ENCODE results near the gene TTC23.

TTC23 gene

DNA sequence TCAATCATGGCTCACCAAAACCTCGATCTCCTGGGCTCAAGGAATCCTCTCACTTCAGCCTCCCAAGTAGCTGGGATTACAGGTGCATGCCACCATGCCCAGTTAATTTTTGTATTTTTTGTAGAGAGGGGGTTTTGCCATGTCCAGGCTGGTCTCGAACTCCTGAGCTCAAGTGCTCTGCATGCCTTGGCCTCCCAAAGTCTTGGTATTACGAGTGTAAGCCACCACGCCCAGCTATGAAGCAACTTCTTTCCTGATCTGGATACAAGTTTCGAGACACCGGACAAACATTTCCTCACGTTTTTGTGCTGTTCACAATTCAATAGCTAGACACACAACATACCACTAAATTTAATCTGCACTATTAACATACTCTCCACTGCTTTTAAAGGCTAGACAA lies 147.9 kb downstream of the TTC23 start:
- DNase-seq (ENCODE audit: low spot score), result no peak

DNA sequence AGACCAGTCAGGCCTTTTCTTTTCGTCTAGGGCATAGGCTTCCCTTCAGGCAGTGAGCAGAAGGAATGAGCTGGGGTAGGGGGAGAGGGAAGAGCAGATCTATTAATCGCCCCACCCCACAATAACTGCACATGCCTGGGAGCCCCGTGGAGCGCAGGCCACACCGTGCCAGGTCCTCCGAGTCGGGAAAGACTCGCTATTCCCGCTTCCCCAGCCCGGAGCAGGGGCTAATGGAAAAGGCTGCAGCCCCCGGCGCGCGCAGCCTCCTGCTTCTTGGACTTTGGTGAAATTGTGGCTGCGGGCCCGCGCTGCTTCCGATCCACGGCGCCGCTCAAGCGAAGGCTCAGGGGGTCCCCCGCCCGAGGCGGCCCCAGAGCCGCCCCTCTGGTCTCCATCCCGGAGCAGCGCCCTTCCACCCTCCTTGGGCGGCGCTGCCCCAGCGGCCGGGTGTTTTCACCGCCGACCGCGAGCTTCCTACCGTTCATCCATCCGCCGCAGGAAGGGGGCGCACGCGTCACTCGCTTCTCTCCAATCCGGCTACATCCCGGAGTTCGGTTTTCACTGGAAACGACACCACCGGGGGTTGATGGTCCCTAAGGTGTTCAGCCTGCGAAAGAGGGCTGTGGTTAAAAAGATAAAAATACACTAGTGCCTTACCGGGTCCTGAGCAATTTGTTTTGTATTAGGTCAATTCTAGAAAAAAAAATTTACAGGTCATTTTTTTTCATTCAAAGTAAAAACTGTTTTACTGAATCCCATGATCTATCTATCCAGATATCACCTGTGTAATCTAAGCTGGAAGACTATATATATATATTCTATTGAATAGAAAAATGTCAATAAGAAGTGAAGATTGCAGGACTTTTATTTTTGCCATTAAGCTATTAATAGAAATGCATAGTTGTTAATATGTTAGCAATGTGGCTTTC lies 148.9 kb downstream of the TTC23 start:
- peak; percentile 7 for DNase-seq (ENCODE audit: low spot score)

DNA sequence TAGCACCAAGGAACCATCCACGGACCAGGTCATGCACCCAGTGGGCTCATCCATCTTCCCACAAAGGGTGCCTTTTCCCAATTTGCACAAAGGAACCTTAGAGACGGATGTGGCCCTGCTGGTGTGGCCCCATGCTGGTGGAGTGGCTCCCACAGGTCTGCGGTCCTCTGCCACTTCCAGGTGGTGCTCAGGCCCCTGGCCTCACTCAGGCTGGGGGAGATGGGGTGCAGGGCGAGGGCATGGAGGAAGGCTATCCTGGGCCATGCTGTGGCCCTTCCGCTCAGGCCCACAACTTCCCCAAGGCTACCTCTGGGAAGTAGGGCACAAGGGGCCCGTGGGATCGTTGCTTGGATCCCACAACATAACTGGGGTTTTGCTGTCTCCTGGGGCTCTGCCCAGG lies 149.7 kb downstream of the TTC23 start:
- DNase-seq (ENCODE audit: low spot score), result no peak

DNA sequence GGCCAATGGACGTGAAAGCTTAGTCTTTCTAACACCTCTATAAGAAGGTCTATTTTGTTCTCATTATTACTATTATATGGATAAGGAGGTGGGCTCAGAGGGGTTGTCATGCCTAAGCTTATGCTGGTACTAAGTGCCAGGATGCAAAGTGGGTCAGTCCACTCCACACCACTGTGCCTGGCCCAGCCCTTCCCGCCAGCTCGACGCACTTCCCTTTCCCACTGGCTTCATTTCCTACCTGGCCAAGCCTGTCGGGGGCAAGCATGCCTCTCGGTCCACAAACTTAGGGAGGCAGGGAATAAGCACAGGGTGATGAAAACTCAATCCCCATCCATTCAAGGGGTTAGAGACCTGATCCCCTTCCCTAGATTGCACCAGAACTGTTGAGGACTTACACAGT lies 150.4 kb downstream of the TTC23 start:
- DNase-seq (ENCODE audit: low spot score), result no peak

DNA sequence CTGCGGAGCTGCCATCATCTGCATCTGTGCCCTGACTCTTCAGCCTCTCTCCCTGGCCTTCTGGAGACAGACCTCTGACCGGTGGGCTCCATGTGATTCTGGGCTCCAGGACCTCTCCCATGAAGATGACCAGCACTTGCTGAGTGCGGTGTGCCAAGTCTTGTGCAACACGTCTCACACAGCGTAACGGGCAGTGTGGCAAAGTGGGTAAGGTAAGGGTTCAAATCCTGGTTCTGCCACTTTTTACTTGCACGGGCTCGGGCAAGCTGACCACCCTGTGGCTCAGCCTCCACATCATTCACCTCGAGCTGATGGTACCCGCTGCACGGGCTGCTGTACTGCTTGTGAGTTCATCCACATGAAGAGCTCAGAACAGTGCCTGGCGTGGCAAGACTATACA lies 151.0 kb downstream of the TTC23 start:
- no peak for DNase-seq (ENCODE audit: low spot score)

DNA sequence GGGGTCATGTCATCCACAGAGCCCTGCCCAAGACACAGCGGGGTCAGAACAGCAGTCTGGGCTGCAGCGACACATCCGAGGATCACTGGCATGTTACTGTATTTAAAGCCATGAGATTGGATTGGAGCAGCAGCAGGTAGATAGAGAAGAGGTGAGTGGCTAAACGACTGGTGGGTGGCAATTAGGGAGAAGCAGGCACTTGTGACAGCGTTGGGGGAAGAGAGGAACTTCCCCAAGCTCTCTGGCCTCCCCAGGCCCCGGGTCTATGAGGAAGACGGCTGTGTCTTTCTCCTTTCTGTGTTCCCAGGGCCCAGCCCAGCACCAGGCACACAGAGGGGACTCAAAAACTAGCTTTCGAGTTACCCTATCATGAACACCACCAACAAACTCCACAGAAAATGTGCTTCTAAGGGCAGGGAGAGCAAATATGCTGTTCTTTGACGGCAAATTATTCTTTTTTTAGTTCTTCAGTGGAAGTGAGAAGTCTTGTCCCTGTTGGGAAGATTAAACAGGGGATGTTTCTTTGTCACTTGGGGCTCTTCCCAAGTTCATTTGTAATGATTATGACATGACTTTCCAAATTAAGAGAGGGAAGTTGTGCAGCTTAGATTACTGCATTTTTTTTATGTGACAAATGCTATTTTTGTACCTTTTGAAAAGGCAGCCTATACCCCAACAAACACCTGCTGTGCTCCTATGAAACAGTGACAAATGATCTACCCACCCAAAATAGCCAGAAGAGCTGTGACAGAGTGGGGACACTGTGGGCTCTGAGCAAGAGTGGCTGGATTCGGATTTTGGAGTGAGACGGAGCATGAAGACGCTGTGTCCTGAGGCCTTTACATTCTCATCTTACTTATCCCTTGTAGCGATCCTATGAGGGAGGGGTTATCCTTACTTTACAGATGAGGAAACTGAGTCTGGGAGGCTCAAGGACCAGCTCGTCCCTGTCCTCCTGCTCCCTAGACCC lies 151.7 kb downstream of the TTC23 start:
- no peak for DNase-seq (ENCODE audit: low spot score)

DNA sequence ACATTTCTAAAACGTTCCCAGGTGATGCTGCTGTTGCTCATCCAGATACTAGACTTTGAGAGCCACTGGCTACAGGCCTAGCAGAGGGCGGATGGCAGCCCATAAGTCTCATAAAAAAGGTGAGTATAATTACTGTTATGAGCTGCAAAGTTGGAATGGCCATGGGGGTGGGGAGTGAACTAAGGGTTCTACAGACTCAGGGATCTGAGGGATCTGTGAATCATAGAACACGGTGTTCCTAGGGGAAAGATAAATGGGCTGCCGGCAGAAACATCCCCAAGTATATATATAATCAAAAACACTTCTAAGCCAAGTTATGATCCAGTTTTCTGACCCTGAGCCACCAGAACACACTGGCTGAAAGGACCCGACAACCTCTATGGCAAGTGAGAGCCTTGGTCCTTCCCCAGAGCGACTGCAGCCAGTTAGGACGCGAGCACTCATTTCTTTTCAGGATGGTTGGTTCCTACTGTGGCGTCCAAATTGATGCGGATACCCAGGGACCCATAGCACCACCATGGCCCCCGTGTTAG lies 152.4 kb downstream of the TTC23 start:
- DNase-seq (ENCODE audit: low spot score), result no peak

DNA sequence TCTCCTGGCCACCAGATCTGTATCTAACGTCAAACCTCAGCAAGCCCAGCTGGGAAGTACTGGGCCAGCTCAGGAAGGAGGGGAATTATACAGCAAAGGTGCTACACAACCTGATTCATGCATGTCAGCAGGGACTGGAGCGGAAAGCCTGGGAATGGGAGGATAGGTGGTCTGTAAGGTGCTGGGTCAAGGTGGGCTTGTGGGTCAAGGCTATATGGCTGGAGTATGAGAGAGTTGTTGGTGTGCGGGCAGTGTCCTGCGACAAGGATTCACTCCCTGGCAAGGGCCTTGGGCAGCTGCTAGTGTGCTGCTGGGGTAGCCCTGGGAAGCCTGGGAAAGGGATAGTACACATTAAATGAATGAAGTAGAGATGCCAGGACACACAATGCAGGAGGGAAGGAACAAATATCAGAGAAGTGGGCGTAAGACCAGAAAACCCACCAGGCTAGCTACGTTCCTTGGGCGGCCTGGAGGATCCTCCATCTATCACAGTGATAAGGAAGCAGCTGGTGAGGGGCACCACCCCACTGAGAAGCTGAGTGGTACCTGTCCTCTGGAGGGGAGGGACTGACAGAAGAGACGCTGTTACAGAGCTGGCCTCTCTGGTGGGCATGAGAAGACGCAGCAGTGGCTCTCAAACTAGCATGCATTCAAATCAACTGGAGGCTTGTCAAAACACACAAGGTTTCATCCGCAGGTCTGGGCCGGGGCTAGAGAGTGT lies 153.0 kb downstream of the TTC23 start:
- DNase-seq (ENCODE audit: low spot score), result no peak

DNA sequence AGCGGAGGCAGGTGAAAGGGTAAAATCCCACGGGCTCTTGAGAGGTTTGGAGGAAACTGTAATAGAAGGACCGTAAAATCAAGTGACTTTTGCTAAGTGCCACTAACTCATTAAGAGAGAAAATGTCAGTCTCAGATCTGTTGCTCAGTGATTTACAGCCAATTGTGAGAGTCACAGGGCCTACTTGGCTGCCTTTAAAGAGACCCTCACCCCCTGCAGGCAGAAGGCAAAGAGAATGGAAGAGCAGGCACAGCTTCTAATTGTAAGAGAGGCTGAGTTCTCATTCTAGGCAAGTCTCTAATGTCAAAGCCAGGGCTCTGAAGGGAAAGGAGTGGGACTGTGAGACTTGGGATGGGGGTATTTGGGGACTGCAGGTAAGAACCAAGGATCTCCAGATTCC lies 153.8 kb downstream of the TTC23 start:
- DNase-seq (ENCODE audit: low spot score), result no peak

DNA sequence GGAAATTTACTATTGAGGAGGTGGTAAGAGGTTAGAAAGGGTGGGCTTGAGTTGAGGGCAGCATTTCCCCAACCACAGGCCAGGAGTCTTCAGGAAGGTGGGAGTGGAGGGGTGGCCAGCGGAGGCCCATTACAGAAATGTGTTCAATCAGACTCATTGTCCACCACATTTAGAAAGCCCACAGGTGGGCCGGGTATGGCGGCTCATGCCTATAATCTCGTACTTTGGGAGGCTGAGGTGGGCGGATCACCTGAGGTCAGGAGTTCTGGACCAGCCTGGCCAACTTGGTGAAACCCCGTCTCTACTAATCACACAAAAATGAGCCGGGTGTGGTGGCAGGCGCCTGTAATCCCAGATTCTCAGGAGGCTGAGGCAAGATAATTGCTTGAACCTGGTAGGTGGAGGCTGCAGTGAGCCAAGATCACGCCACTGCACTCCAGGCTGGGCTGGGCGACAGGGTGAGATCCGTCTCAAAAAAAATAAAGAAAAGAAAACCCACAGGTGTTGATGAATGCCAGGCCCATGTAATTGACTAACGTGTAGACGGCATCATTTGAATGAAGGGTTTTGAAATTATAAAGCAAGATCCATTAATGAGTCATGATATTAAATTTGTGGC lies 156.7 kb downstream of the TTC23 start:
- DNase-seq (ENCODE audit: low spot score), result no peak

DNA sequence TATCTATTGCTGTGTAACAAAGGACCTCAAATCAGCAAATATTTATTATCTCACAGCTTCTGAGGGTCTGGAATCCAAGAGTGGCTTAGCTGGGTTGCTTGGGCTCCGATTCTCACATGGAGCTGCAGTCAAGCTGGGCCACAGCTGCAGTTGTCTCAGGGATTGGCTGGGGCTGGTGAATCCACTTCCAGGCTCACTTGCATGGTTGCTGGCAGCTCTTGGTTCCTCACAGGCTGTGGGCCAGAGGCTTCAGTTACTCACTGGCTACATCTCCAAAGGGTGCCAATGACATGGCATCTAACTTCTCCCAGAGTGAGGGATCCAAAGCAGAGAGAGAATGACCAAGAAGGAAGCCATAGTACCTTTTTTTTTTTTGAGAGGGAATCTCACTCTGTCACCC lies 158.4 kb downstream of the TTC23 start:
- DNase-seq (ENCODE audit: low spot score), result no peak

DNA sequence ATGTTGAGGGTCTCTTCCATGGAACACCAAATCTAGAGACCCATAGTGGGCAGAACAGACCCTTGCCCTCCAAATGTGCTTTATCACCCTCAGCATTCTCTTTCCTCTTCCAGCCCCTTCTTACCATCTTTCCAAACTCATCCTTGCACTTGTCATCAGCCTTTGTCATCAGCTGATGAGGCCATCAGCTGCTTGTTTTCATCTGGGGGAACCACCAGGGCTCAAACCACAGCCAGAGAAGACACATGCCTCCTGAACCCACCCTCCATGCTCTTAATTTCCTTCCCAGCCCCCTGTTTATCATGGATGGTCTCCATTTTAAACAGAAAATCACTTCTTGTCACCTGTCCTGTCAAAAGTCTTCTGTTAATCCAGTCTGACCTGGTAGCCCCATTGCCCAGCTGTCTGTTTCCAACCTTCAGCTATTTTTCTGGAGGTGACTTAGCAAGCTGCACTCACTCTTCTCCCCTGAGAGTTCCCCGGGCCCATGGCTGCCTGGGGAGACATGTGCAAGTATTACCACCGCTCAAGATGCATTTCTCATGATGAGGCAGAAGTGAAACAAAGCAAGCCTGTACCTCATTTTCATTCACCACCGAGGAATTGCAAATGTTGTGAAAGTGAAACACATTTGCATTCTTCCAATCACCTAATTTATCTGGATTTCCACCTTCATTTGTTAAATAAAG lies 159.2 kb downstream of the TTC23 start:
- DNase-seq (ENCODE audit: low spot score), result no peak

DNA sequence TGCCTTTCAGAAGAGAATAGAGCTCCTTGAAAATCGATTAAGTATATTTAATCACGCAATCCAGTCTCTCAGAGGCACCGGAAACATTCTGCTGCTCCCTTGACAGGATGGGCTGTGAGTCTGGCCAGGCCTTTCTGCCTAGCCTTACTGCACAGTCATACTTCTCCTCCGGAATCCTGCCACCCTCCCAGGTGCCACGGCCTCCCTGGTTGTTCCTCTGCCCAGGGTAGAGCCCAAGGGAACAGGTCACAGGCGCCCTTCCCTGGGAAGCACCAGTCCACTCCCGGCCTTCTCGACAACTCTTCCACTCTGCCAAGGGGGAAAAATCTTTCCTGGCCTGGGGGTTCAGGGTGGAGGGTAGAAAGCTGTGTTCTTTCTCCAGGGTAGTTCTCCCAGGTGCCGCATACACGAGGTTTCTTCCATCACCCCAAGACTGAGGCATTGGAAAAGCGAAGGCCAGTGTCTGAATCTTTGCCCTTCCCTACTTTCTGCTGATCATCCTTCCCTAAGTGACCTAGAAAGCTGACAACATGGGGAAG lies 161.9 kb downstream of the TTC23 start:
- DNase-seq (ENCODE audit: low spot score), result no peak

DNA sequence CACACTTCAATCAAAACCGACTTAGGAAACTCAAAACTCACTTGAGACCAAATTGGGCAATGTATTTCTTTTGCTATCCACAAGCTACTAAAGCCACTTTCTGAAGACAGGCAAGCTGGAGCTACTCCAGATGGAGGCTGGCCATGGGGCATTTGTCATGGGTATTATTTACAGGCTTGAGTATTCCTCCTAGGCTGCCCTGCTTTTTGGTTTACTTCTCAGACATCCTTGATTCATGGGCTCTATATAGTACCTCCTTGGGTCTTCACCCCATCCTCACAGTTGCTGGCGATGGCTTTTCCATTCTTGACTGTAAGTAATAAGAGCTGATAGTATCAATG lies 163.1 kb downstream of the TTC23 start:
- DNase-seq (ENCODE audit: low spot score), result no peak

Data from hematopoietic multipotent progenitor cell treated with erythropoietin and hydrocortisone succinate and interleukin-3 and kit ligand, for 15 days (in vitro differentiated cells).